ENCODE data around the gene NCOA1.

DNA sequence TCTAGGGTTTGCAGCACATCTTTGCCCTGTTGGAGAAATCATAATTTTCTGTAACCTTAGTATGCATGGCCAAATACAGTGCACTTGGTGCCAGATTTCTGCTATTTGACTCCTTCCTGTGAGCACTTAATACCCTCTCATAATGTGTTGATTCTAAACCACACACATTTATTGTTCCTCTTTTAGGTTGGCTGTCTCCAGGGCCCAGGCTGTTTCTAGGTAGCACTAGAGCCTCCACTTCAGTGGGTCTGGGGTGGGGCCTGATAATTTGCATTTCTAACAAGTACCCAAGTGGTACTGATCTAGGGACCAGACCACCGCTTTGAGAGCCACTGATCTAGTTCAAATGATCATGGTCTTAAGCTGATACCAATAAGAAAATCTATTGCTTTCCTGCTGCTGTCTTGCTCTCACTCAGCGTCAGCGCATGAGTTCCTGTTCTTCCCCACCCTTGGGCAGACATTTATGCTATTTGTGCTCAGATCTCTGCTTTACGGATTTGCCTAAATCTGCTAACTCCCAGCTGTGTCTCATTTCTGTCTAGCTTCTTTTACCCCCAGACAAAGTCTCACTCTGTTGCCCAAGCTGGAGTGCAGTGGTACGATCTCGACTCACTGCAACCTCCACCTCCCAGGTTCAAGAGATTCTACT, 294.7 kb downstream of the NCOA1 start:
- TF ChIP-seq, protein P1, sequence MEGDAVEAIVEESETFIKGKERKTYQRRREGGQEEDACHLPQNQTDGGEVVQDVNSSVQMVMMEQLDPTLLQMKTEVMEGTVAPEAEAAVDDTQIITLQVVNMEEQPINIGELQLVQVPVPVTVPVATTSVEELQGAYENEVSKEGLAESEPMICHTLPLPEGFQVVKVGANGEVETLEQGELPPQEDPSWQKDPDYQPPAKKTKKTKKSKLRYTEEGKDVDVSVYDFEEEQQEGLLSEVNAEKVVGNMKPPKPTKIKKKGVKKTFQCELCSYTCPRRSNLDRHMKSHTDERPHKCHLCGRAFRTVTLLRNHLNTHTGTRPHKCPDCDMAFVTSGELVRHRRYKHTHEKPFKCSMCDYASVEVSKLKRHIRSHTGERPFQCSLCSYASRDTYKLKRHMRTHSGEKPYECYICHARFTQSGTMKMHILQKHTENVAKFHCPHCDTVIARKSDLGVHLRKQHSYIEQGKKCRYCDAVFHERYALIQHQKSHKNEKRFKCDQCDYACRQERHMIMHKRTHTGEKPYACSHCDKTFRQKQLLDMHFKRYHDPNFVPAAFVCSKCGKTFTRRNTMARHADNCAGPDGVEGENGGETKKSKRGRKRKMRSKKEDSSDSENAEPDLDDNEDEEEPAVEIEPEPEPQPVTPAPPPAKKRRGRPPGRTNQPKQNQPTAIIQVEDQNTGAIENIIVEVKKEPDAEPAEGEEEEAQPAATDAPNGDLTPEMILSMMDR (conservative IDR thresholded peaks at IDR 0.05; ENCODE audit: low read depth, low read length), result no peak
- TF ChIP-seq EZH2 (IDR thresholded peaks at IDR 0.05; ENCODE audit: borderline replicate concordance, low read depth, low read length, poor library complexity, severe bottlenecking), result no peak

Measured in A673 (cell line).